HG03520 (cell line): ENCODE results near the gene PLPPR5.

ENCODE experiments used
- ATAC-seq: cut with Tn5 transposase; IDR thresholded peaks from one replicate; pipeline ENCODE4 v1.9.1; 2021; ENCODE audit warnings: mild to moderate bottlenecking, moderate library complexity; ENCODE audit not compliant: unreplicated experiment

The PLPPR5 gene

DNA sequence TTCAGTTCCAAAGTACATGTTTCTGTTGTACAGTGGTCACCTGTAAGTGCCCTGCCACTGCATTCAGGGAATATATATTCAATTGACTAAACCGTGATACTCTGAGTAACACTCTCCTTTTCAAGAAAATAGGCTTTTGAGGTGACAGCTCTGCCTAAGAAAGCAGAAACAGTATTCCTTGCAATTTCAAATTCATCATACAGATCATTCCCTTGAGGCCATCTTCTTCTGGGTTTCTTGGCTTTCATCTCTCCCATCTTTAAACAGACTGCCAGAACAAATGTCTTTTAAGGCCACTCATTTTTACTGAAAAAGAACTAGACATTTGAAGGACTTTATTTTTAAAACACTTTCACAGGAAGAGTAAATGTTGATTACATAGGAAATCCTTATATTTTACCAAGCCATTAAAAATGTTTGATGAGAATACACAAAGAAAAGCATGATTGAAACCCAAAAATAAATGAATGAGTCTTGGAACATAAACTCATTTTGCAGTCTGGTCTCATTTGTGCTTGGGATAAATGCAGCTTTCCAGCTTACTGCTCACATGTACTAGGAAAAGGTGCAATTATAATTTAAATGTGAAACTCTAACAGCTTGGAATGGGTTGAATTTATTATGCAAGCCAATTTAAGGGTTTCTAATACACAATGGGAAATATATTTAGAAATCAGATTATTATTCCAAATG lies 34.7 kb downstream of the PLPPR5 start:
- ATAC-seq = no peak

DNA sequence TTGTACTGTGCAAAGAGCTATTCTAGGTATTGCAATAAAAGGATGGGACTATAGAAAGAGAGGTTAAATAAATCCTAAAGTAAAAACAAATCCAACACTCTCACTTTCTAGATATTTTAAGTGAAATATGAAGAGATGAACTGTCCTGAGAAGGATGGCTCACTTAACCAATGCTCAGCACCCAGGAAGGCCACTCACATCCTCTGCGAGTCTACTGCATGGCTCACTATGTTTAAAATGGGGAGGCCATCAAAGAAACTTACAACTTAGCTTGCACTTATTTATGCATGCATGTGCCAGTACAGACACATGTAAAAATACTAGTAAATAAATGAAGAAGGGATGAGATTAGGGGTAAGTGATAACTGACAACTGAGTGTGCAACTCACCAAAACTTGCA lies 37.5 kb downstream of the PLPPR5 start:
- no peak for ATAC-seq

DNA sequence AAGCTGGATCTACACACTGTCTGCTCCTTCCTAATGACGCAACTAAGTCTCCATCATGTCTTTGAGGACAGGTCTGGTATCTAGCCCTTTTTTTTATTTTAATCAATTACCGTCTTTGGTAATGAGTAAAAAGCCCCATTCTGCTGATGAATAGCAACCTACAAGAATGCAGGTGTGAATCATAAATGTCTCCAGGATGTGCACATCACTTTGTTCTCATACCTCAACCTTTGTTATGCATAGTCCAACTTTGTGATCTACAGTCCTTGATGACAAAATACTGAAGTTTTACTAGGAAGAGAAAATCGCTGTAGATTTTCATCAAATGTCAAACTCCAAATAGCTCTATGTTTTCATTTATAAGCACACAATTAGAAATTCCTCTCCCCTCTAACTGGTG lies 39.3 kb downstream of the PLPPR5 start:
- ATAC-seq = no peak

DNA sequence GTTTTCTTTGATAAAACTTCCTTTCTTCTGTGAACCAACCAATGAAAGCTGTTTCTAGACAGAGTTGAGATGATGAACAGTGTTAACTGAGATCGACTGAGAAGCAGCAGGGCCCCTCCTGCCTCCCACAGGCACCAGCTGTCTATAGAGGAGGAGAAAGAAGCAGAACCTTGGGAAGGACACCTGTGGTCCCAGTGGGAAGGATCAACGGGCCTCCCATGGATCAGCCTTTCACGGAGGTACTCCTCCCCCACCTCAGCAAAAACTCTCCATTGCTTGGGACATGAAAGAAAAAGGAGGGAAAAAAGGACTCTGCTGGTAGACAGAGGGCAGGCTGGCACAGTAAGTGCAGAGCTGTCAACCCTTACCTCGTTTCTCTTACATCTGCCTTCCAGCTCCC lies 40.5 kb downstream of the PLPPR5 start:
- ATAC-seq = no peak

DNA sequence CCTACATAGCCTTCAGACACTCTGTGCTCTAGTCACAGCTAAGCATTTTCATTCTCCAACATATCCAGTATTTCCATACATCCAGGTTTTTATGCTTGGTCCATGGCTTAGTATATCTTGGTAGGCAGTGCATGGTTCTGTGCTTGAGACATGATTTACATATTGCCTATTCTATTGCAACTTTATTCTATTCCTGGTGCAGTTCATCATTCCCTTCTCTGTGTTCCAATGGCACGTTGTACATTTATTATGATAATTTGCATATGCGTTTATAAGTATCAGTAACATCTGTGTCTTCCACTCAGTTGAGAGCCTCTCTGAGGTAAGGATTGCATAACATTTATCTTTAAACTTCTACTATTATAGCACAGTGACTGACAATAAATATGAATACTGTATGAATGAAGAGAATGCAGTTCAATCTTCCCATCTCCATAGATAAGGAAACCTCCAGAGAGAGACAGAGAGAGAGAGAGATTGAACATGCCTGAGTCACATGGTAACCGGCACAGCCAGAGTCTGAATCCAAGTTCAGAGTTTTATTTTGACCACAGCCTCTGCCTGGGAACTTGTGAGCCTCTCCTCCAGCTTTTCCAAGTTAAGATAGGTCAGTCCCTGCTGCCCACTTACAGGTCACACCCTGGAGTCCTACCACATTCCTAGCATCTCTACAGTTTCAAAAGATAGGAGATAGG lies 41.5 kb downstream of the PLPPR5 start:
- ATAC-seq = no peak

DNA sequence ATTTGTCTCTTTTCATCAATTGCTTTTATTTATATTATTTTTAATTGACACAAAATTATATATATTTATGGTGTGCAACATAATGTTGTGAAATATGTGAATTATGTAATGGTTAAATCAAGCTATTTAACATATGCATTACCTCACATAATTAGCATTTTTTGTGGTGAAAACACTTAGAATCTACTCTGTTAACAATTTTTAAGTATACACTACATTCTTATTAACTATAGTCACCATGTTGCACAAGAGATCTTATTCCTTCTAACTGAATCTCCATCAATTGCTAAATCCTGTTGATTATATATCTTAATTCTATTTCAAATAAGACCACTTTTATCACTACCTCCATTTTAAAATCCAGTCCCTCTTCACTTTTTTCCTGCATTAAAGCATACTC lies 42.5 kb downstream of the PLPPR5 start:
- ATAC-seq = no peak

DNA sequence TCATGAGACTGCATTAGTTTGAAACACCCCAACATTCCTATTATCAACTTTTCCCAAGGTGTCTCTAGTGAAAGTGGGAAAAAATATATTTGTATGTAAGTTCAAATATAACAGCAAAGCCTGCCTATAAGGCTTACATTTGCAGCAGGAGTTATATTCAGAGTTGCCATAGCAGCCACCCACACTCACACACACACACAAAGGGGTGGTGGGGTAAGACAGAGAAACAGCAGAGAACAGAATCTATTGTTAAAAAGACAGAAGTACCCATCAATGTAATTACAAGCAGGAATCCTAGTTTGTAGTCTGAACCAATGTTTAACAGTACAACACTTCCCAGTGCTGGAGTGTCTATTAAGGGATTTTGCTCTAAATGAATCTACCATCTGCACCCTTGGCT lies 55.0 kb downstream of the PLPPR5 start:
- no peak for ATAC-seq

DNA sequence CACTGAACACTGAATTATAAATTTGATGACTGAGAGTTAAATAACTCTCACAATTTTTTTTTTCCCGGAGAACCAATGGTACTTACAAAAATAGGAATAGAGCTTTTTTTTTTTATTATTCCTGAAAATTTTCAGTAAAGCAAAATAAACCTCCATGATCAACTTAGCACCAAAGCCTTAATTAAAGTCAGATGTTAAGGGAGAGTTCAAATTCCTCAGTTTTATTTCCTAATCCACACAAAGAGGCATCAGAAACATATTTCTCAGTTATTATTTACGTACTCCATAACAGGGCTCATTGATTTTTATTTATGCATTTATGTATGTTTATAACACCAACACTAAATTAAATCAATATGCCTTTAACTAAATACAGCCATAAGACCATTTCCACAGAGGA lies 55.5 kb downstream of the PLPPR5 start:
- no peak for ATAC-seq

DNA sequence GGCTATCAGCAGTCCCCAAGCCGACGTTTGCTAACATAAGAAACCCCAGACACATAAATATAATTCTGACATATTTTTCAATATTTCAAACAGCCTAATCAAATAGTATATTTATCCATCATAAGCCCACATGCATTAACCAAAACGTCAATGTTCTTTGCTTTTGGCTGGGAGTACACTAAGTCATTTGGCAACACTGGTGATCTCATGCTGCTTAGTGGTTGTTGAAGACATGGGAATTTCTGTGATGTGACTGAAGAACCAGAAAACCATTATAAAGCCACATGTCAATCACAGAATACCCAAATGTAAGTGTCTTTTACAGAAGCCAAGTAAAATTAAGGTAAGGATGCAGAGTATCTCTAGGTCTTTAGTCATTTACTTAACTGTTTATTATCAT lies 57.6 kb downstream of the PLPPR5 start:
- no peak for ATAC-seq

DNA sequence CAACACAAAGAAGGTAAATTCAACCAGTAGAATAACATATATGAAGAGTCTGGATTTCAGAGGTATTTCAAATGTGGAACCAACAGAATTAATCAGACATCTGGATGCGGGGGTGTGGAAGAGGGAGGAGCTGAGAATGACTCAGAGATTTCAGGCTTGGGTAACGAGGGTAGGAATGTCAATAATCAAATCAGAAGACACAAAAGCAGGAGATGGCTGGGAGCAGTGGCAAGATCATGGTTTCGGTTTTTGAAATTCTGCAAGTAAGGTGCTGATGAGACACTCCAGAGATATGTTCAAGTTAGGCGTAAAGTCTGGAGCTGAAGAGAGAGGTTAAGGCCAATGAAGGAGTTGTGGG lies 64.0 kb downstream of the PLPPR5 start:
- no peak for ATAC-seq

DNA sequence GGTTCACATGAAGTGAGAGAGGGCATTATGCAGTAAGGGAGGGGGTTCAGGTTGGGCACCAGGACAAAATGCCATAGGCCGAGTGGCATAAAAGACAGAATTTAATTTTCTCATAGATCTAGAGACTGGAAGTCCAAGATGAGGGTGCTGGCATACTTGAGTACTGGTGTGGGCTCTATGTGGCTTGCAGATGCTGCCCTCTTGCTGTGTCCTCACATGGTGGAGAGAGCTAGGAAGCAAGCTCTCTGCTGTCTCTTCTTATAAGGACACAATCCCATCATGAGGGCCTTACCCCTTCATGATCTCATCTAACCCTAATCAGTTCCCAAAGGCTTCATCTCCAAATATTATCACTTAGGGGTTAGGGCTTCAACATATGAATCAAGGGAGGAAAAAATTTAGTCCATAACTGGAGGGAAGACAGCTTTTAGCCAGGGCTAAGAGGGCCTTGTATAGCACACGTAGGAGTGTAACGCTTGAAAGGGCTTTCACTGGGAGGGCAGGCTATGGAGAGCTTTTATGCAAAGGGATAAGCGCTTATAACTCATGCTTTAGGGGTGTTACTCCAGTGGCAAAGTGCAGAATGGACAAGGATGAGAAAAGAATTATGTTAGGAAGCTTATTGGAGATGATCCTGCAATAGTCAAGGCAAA lies 64.5 kb downstream of the PLPPR5 start:
- ATAC-seq = no peak

DNA sequence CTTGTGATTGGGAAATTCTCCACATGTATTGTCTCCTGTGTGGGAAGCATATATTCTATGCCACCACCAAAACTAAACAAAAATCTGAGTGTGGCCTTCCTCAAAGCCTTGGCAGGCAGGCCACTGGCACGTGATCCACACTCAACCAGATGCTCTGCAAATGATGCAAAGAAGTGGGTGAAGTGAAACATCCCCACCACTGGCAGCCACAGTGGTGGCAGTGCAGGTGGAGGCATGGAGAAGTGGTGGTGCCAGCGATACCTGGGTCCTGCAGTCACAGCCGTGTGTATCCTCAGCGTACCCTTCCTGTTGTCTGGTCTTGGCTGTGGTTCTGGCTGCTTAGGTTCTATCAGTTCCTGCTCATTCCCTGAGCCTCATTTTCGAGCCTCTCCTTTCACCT lies 65.2 kb downstream of the PLPPR5 start:
- ATAC-seq = no peak

DNA sequence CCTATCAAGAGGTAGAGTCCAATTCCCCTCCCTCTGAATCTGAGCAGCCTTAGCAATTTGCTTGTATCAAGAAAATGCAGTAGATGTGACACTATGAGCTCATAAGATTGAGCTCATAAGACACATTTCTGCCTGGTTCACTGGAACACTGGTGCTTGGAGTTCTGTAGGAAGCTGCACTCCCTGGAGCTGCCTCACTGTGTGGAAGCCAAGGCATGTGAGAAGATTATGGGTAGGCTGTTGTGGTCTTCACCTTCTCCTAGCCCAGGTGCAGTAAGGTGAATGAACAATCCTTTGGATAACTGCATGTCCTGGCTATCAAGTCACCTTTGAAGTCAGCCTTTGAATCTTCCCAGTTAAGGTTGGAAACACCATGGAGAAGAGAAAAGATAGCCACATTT lies 67.3 kb downstream of the PLPPR5 start:
- ATAC-seq = no peak

DNA sequence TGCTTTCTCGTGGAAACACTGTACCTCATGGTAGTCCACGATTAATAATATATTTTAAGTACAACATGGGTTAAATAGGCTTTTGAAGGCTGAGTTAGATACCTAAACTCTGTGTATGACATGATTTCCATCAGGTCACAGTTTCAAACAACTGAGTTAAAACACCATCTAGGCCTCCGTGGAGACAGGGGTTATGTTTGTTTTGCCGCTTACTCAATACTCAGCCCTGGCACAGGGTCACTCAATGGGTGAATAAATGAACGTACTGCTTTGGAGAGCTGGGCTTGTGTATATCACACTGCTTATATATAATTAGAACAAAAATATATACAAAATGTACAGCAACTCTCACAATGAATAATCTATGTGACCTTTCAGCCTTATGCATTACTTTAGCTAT lies 72.5 kb downstream of the PLPPR5 start:
- ATAC-seq = no peak

DNA sequence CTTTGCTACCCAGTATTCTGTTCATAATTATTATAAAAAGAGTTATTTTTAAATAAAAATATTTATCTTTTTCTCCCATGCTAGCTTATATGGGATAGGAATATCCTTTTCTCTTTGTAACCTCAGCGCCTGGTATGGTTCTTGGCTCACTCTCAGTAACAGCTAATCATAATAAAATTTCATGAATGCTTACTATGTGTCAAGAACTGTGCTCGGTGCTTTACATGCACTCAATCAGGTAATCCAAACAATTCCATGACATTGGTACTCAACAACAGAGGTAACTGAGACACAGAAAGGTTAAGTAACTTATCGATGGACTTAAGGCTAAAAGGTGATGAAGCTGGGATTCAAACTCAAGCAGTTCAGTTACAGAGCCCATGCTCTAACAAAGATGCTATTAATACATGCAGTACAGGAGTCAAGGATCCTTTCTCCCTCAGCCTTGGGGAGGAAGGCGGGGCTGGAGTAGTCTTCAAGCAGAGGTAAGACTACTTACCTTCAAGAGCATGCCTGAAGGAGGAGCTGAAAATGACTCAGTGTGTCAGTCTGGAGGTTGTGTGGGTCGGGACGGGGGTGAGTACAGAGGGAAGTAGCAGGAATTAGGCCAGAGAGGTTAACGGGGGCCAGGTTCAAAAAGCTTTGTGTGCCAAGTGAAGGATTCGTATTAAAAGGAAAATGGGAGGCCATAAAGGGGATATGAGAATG lies 73.4 kb downstream of the PLPPR5 start:
- no peak for ATAC-seq

DNA sequence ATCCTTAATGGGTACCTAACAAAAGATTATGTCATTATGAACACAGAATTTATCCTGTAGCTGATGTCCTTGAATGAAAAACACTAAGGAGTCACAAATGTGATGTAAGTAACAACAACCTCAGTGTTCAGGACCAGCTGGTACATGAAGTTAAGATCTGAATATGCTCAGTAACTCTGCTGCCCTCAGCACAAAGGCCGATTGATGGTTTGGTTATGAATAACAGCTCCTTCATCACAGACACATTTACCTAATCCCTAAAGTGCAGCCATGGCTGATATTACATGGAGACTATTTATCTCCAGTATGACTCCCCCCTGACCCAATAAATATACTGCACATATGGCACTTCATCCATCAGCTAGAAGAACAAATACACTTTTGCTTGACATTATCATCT lies 75.2 kb downstream of the PLPPR5 start:
- no peak for ATAC-seq

DNA sequence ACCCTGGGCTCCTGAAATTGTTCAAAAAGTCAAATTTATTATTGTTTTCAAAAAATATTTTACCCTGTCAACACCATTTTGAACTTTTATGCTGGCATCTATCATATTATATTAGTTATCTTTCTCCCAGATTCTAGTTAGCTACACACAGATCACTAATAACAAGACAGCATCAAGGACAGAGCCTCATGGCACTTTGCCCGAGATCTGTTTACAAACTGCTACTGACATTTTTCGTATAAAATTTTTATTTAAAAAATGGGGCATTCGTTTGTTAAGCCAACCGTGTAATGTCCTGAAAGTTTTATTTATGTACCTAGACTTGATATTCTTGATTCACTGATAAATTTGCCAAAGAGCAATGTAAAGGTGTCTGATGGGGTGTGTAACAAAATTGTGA lies 78.1 kb downstream of the PLPPR5 start:
- ATAC-seq = no peak

DNA sequence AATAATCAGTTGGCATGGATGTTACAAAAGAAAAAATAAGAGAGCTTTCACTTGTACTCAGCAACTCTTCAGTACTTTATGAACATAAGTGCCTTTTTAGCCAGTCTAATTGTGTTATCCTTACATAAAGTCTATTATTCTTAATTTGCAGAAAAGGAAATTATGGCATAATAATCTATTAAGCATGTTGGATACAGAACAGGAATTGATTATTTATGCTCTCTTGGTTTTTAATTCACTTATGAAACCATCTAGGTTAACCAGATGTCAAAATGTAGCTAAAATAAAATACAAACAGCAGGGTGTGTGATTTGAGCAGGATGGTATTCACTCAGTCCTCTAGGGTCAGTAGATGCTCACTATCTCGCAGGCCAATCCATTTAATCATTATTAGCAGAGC lies 79.7 kb downstream of the PLPPR5 start:
- ATAC-seq = no peak

DNA sequence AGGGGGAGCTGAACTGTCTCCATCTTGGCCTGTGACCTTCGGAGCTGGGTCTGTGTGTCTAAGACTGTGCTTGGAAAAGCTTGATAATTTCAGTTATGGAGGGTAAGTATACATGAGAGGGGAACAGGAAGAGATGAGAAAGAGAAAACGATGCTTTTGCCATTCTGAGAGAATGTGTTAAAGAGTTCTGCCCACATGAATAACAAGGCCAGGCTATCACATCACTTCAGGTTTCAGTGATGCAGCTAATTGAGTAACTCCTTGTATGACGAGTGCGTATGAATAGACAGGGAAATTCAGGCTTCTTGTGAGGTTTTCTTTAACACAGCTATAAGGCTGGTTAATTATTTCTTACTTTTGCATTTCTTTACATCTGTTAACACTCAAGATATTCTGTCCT lies 81.0 kb downstream of the PLPPR5 start:
- ATAC-seq = no peak

DNA sequence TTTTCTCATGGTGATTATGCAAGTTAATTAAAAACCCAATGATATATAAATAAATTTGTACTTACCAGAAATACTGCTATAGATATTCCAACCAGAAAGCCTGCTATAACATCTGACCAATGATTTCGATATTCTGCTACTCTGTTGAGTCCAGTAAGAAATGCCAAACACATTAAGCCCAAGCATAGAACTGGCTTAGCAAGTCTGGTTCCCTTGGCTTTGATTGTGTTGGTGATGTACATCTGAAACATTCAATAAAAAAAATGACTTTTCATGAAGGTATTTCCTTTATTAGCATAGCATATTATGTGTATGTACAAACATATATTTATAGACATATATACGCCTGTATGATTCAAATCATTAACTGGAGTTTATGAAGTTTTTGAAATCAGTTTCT lies 82.8 kb downstream of the PLPPR5 start:
- no peak for ATAC-seq

DNA sequence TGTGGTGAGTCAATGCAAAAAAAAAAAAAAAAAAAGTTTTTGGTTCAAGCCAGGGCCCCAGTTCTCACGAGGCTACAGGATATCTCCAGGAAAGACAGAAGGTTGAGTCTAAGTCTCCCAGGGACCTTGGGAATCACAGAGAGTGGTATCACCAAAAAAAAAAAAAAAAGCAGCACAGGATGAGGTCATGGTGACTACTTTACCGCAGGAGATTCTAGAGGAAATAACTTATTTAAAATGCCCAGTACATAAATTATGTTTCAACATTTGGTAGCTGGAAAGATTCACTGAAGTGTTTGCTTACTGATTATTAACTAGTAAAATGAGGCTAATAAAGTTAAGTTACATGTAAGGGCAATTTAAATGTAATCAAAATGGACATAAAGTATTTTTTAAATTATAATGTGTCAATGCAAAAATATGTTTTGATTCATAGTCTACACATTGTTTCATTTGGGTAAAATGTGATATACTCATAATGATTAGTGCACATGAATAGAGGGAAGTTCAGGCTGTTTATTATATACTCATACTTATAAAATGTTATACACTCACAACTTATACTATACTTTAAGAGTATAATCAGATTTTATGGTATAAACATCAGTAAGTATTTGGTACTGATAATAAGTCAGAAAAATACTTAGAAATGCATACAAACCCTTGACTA lies 84.1 kb downstream of the PLPPR5 start:
- ATAC-seq = no peak
